Activated CD4-positive, alpha-beta T cell treated with anti-CD3 and anti-CD28 coated beads, Interleukin-2, amount 50 U/mL, for 24 hours (primary cell): ENCODE measurements around the gene SNX4.
"Not testable (repeated sequence)": the region's sequence is repeated elsewhere in the genome, so short reads cannot be mapped to it uniquely, and the experiment has no call there.

Source experiments
- DNase-seq, 2 donors: peaks; one replicate each; pipeline ENCODE4 v3.0.0-alpha.2; 2020; ENCODE audit warnings: low read depth in 1 of 2, low spot score in 1 of 2

SNX4 gene

DNA sequence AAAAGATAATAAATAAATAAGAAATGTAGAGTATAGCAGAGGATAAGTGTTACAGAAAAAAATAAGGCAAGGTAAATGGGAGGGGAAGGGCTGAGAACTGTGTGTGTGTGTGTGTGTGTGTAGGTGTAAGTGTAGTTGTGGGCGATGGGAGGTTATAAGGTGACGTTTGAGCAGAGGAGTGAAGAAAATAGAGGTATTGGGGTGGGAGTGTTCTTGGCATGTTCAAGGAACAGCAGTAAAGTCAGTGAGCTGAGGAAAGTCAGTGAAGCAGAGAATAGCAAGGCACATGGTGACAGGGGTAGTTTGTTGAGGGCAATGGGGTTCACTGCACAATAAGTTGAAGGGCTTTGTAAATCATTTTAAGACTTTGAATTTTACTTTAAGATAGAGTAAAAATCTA, 113.9 kb downstream of the SNX4 start:
- DNase-seq = no peak

DNA sequence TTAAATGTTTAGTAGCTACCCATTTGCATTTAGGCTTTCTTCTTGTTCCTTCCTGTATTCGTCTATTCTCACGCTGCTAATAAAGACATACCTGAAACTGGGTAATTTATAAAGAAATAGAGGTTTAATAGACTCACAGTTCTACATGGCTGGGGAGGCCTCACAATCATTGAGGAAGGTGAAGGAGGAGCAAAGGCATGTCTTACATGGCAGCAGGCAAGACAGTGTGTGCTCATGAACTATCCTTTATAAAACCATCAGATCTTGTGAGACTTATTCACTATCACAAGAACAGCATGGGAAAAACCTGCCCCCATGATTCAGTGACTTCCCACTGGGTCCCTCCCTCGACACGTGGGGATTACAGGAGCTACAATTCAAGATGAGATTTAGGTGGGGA, 114.5 kb downstream of the SNX4 start:
- DNase-seq = not testable (repeated sequence)

DNA sequence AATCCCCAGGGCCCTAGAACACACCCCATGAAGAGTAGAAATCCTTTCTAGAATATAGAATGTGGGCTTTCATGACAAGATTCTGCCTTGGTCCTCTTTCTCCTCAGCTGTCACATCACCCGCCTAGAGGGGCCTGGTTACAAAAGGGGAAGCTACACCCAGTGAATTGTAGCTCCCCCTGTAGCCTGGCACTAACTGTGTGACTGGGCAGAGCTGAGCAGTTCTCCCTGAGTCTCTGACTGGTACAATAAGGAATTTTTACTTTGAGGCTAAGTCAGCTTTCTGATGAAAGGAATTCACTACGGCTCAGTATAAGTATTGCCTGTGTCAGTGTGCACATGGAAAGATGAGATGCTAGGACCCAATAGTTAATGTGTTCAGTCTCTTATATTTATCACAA, 116.2 kb downstream of the SNX4 start:
- DNase-seq = no peak

DNA sequence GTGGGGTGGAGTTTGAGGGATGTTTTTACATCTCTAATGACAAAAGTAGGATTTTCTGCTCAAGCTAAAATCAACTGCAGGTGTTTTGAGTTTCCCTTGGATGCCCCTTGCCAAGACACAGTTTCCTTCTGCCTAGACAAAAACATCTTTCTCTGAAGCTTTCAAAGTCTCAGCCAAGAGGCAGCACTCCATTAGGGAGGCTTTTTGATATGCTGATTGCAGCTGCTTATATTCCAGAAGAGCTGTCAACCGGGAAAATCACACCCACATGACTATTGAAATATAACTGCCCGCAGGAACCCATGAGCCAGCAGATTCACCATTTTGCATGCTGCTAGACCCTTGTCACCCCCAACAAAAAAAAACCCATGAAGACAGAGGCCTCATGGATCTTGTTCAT, 117.4 kb downstream of the SNX4 start:
- DNase-seq = no peak

DNA sequence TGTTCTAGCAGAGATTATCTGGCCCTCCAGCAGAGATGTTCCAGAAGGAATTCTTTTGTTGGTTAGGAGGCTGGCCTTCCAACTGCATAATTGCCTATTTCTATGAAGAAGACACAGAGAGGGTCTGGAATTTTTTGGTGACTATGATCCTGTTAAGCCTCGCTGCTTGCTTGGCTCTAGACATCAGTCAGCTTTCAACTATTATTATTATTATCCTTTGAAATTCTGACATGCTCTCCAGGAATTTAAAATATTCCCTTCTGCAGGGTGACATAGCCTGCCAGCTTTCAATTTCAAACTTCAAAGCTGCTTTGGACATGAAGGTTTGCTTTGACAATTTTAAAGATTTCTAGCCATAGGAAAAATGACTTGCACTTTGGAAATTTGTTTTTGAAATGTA, 118.6 kb downstream of the SNX4 start:
- DNase-seq = no peak

DNA sequence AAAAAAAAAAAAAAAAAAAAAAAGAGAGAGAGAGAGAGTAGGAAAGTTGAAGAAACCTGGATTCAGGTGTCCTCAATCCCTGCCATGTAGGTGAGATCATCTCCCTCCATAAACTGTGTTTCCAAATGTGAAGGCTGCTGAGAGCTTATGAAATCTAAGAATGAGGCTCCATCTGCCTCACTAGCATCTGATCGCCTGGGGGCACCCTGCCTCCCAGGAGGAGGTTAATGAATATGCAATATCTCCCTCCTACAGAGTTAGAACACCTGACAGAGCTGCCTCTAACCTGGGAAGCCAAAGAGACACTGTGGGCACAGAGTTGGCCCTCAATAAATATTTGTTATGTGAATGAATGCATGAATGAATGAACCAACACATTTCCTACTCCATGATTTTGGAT, 121.0 kb downstream of the SNX4 start:
- DNase-seq = no peak
